ENCODE results near the gene SMAP1.

Gene SMAP1

GRCh38 chr6:70821751-70822150, 154.1 kb downstream of the SMAP1 start:
- TF ChIP-seq CTCF (conservative IDR thresholded peaks at IDR 0.05) = no peak
- H3K27ac ChIP-seq = no peak overlapping the region

- no peak for TF ChIP-seq CTCF (conservative IDR thresholded peaks at IDR 0.05)
- no peak overlapping the region for H3K27ac ChIP-seq
These were observed 156.0 kb downstream of the SMAP1 start for GRCh38 chr6:70823651-70824050.

GRCh38 chr6:70831427-70831826, 163.7 kb downstream of the SMAP1 start:
- H3K27ac ChIP-seq = no peak overlapping the region
- TF ChIP-seq CTCF (conservative IDR thresholded peaks at IDR 0.05) = no peak

- TF ChIP-seq CTCF (conservative IDR thresholded peaks at IDR 0.05) = no peak
- H3K27ac ChIP-seq = no peak overlapping the region
These were observed 166.8 kb downstream of the SMAP1 start for GRCh38 chr6:70834520-70834919.

GRCh38 chr6:70838907-70839285, 171.2 kb downstream of the SMAP1 start:
- no peak overlapping the region for H3K27ac ChIP-seq
- no peak for TF ChIP-seq CTCF (conservative IDR thresholded peaks at IDR 0.05)

- TF ChIP-seq CTCF (conservative IDR thresholded peaks at IDR 0.05) = no peak
- H3K27ac ChIP-seq = no peak overlapping the region
These were observed 171.9 kb downstream of the SMAP1 start for GRCh38 chr6:70839286-70840266.

GRCh38 chr6:70841112-70841511, 173.4 kb downstream of the SMAP1 start:
- no peak overlapping the region for H3K27ac ChIP-seq
- no peak for TF ChIP-seq CTCF (conservative IDR thresholded peaks at IDR 0.05)

Data from VCaP (cell line).